Measurements from ENCODE around the gene GRK2.

- TF ChIP-seq, protein P1, sequence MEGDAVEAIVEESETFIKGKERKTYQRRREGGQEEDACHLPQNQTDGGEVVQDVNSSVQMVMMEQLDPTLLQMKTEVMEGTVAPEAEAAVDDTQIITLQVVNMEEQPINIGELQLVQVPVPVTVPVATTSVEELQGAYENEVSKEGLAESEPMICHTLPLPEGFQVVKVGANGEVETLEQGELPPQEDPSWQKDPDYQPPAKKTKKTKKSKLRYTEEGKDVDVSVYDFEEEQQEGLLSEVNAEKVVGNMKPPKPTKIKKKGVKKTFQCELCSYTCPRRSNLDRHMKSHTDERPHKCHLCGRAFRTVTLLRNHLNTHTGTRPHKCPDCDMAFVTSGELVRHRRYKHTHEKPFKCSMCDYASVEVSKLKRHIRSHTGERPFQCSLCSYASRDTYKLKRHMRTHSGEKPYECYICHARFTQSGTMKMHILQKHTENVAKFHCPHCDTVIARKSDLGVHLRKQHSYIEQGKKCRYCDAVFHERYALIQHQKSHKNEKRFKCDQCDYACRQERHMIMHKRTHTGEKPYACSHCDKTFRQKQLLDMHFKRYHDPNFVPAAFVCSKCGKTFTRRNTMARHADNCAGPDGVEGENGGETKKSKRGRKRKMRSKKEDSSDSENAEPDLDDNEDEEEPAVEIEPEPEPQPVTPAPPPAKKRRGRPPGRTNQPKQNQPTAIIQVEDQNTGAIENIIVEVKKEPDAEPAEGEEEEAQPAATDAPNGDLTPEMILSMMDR (IDR thresholded peaks at IDR 0.05; ENCODE audit: poor library complexity, severe bottlenecking) = no peak
- no peak for TF ChIP-seq POLR2AphosphoS5 (IDR thresholded peaks at IDR 0.05)
- TF ChIP-seq TAF1 (IDR thresholded peaks at IDR 0.05; ENCODE audit: low read depth) = no peak
- no peak for TF ChIP-seq MXI1 (conservative IDR thresholded peaks at IDR 0.05; ENCODE audit: poor library complexity, severe bottlenecking)
- no peak for TF ChIP-seq EP300 (conservative IDR thresholded peaks at IDR 0.05; ENCODE audit: poor library complexity, severe bottlenecking)
- no peak for TF ChIP-seq RAD21 (conservative IDR thresholded peaks at IDR 0.05)
- TF ChIP-seq, protein P2, sequence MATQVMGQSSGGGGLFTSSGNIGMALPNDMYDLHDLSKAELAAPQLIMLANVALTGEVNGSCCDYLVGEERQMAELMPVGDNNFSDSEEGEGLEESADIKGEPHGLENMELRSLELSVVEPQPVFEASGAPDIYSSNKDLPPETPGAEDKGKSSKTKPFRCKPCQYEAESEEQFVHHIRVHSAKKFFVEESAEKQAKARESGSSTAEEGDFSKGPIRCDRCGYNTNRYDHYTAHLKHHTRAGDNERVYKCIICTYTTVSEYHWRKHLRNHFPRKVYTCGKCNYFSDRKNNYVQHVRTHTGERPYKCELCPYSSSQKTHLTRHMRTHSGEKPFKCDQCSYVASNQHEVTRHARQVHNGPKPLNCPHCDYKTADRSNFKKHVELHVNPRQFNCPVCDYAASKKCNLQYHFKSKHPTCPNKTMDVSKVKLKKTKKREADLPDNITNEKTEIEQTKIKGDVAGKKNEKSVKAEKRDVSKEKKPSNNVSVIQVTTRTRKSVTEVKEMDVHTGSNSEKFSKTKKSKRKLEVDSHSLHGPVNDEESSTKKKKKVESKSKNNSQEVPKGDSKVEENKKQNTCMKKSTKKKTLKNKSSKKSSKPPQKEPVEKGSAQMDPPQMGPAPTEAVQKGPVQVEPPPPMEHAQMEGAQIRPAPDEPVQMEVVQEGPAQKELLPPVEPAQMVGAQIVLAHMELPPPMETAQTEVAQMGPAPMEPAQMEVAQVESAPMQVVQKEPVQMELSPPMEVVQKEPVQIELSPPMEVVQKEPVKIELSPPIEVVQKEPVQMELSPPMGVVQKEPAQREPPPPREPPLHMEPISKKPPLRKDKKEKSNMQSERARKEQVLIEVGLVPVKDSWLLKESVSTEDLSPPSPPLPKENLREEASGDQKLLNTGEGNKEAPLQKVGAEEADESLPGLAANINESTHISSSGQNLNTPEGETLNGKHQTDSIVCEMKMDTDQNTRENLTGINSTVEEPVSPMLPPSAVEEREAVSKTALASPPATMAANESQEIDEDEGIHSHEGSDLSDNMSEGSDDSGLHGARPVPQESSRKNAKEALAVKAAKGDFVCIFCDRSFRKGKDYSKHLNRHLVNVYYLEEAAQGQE (IDR thresholded peaks at IDR 0.05; ENCODE audit: borderline replicate concordance) = no peak
- TF ChIP-seq SMC3 (conservative IDR thresholded peaks at IDR 0.05; ENCODE audit: poor library complexity) = no peak
Observed at GRCh38 chr11:67300756-67301312, 34.6 kb downstream of the GRK2 start.

Data from neural cell (in vitro differentiated cells).